HG03575 (cell line): ENCODE measurements around the gene HCN2.
"Not testable (repeated sequence)": the region's sequence is repeated elsewhere in the genome, so short reads cannot be mapped to it uniquely, and the experiment has no call there.

Experiments
- ATAC-seq: cut with Tn5 transposase; IDR thresholded peaks from one replicate; pipeline ENCODE4 v1.9.1; 2021; ENCODE audit not compliant: unreplicated experiment, insufficient number of reproducible peaks, low FRiP score; ENCODE audit errors: extremely low read depth

The HCN2 gene

GRCh38 chr19:615619-616018 is 25.9 kb downstream of the HCN2 start:
- no peak for ATAC-seq

DNA sequence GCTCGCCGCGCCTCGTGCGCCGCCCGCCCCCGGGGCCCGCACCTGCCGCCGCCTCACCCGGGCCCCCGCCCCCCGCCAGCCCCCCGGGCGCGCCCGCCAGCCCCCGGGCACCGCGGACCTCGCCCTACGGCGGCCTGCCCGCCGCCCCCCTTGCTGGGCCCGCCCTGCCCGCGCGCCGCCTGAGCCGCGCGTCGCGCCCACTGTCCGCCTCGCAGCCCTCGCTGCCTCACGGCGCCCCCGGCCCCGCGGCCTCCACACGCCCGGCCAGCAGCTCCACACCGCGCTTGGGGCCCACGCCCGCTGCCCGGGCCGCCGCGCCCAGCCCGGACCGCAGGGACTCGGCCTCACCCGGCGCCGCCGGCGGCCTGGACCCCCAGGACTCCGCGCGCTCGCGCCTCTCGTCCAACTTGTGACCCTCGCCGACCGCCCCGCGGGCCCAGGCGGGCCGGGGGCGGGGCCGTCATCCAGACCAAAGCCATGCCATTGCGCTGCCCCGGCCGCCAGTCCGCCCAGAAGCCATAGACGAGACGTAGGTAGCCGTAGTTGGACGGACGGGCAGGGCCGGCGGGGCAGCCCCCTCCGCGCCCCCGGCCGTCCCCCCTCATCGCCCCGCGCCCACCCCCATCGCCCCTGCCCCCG is 26.5 kb downstream of the HCN2 start:
- ATAC-seq = no peak

DNA sequence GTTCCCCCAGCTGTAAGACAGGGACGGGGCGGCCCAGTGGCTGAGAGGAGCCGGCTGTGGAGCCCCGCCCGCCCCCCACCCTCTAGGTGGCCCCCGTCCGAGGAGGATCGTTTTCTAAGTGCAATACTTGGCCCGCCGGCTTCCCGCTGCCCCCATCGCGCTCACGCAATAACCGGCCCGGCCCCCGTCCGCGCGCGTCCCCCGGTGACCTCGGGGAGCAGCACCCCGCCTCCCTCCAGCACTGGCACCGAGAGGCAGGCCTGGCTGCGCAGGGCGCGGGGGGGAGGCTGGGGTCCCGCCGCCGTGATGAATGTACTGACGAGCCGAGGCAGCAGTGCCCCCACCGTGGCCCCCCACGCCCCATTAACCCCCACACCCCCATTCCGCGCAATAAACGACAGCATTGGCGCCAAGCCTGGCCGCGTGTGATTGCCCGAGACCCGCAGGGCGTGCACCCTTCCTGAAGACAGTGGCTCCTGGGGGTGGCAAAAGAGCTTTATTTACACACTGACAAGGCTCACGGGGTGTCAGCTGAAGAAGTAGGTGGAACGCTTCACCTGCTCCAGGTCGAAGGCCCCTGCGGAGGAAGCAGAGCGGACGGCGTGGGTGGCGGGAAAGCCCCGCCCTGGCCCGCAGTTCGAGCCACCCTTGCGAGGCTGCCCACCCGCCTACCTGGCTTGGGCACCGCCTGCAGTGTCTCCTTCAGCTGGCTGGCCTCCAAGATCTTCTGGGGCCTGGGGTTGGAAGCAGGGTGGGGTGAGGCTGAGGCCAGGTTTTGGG is 27.3 kb downstream of the HCN2 start:
- no peak for ATAC-seq

DNA sequence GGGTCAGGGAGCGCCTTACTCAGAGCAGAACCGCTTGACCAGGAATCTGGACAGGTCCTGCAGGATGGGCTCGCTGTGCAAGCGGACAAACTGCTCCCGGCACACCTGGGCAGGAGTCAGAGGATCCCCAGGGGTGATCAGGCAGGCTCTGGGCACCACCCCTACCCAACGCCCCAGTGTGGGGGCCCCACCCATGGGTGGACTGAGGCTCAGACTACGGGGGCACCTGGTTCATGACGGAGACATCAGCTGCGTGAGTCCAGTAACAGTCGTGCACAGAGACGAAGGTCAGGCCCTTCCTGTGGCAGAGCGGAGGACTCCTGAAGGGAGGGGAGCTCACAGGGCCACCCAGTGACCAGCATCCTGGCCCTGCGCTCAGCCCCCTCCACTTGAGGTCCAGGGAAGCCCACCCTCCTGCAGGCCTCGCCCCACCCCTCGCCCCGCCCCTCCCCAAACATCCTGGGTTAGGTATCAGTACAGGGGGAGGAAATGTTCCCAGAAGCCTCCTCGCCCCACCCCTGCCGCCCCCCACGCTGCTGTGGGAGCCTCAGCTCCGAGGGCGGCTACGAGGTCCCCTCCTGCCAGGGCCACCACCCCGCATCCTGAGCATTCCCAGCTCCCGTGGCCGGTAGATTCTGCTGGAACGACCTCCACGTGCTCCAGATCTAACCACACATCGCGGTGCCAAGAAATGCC is 28.0 kb downstream of the HCN2 start:
- ATAC-seq = no peak

- no peak for ATAC-seq
Observed at GRCh38 chr19:618247-618619, 28.6 kb downstream of the HCN2 start.

DNA sequence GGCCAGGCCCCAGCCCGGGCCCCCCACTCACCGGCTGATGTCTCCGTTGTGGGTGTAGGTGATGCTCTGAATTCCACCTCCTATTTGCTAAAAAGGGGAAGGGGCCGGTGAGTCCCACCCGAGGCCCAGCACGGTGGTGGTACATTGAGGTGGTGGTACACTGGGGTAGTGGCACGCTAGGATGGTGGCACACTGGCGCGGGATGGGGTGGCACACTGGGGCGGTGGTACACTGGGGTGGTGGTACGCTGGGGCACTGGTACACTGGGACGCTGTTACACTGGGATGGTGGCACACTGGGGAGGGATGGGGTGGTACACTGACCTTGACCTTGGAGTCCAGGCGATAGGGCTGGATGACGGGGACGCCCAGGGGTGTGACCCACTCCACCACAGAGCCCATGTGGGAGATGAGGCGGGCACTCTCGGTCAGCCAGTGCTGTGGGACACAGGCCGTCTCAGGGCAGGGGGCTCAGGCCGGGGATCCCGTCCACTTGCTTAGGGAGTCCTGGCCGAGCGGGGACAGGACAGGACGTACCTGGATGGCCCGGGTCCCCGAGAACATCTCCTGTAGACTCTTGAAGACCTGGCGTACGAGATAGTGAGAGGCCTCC is 29.1 kb downstream of the HCN2 start:
- no peak for ATAC-seq

GRCh38 chr19:619286-620002 is 29.8 kb downstream of the HCN2 start:
- ATAC-seq = no peak

- no peak for ATAC-seq
Observed at GRCh38 chr19:620166-620862, 30.6 kb downstream of the HCN2 start.

DNA sequence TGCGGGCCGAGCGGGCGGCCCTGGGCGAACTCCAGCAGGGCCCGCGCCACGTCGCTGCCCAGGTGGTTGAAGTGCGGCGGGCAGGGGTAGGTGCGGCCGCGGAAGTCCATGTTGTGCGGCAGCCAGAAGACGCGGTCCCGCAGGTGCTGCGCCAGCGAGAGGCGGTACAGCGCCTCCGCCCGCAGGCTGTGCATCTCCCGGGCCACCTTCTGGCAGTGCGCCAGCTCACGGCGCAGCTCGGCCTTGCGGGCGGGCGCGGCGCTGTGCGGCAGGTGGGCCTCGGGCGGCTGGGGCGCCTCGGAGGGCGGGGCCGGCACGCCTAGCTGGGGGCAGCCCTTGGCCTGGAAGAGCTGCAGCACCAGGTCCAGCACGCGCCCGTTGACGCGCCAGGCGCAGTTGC is 31.5 kb downstream of the HCN2 start:
- ATAC-seq = not testable (repeated sequence)

GRCh38 chr19:621819-622218 is 32.1 kb downstream of the HCN2 start:
- ATAC-seq = no peak

DNA sequence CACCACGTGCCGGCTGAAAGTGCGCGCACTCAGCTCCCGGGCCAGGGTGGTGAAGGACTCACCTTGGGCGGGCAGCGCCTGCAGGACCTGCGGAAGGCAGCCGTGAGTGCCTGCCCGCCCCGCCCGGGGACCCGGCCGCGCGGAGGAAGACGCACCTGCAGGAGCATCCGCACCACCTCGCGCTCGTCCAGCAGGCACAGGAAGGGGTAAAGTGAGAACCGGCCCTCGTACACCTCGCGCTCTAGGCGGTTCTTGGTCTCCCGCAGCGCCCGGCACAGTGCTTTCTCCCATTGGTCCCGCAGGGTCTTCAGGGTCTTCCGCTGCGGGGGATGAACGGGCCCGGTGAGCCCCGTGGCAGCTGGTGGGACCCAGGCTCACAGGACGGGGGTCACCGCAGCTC is 33.0 kb downstream of the HCN2 start:
- ATAC-seq = no peak

GRCh38 chr19:623175-623916 is 33.7 kb downstream of the HCN2 start:
- ATAC-seq = no peak

DNA sequence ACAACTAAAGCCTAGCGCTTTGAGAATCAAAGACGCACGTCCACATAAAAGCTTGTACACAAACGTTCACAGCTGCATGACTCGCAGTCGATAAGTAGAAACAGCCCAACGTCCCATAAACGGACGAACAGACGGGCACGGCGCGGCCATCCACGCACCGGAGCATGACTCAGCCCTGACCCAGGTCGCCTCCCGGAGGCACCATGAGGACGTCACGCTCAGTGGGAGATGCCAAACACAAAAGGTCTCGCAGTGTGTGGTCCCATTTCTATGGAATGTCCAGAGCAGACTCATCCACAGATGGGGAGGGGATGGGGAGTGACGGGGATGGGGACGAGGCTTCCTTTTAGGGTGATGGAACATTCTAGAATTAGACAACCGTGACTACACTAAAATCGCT is 34.3 kb downstream of the HCN2 start:
- no peak for ATAC-seq

- ATAC-seq = no peak
Observed at GRCh38 chr19:624433-625109, 34.9 kb downstream of the HCN2 start.

DNA sequence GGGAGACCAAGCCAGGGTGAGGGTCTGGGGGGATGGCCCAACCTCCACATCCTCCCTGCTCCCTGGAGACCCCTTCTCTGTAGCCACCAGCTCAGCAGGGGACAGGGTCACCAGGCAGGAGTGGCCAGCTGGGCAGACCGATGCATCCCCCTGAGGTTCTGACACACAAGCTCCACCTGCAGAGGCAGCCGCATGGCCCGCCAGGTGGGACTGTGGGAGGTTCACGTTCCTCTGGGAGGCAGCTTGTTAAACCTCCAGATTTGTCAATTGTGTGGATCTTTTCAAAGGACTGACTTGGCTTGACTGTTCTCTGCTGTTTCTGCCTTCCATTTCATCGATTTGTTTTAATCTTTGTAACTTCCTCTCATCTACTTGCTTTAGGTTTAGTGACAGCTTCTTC is 35.6 kb downstream of the HCN2 start:
- no peak for ATAC-seq

- ATAC-seq = not testable (repeated sequence)
Observed at GRCh38 chr19:626566-626965, 36.9 kb downstream of the HCN2 start.

DNA sequence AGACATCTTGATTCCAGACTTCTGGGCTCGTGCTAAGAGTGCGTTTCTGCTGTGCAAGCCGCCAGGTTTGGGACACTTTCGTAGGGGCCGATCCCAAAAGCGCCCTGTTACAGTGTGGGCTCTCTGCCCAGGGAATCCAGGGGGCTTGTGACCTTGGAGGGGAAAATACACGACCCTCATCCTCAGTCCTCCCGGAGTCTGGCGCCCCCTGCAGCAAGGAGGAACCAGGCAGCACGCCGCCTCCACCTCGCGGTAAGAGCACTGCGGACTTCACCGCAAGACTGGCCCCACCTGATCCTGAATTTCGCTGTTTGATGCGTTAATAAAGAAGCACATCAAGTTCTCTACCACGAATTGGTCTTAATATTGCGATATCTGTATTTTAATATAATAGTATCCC is 38.5 kb downstream of the HCN2 start:
- ATAC-seq = no peak

GRCh38 chr19:629515-629914 is 39.8 kb downstream of the HCN2 start:
- ATAC-seq = not testable (repeated sequence)
